K562 (cell line): ENCODE data around the gene TSR2. TPM values are rescaled to one million over a fixed set of nuclear protein-coding genes. Genes with fewer than 3 reads are reported as not detected.

Experiments
- ATAC-seq: fragments of 200-7000 bp; cut with Tn5 transposase; 3 replicates; pipeline ENCODE4 v1.9.1; 2020; ENCODE audit warnings: moderate library complexity
- BruUV-seq: library from RNA; stranded (reverse); fragments of 400-500 nt; replicated peaks from 2 replicates; lab custom pipeline; 2021; lab: Mats Ljungman, UMichigan
- CTCF ChIA-PET: fragments of 300-600 bp; formaldehyde crosslinking; extraction: SDS; loops from one replicate; lab custom pipeline; 2021; ENCODE audit warnings: low intra/inter-chr PET ratio; lab: Yijun Ruan, JAX
- POLR2A ChIA-PET: fragments of 300-600, 350-650 bp; sonication (Branson Sonifier 250); formaldehyde crosslinking; extraction: SDS; loops from one replicate; lab custom pipeline; 2021; ENCODE audit warnings: antibody characterized with exemption, inconsistent platforms; lab: Yijun Ruan, JAX
- DNase-seq, 4 experiments: peaks; one replicate each; pipeline versions ENCODE4 v3.0.0 to v3.0.0-alpha.2; 2011 to 2018; ENCODE audit warnings: low spot score in 3 of 4, mixed read lengths in 3 of 4; ENCODE audit errors: extremely low read depth in 1 of 4
- FAIRE-seq: peaks from 2 replicates; lab custom pipeline; 2011; peaks lifted over from hg19 to GRCh38; lab: Jason Lieb, UNC
- H2AFZ ChIP-seq: 2 replicates; pipeline ENCODE4 v1.6.0; 2011; ENCODE audit warnings: low read depth, low read length, control low read depth, inconsistent platforms
- H3K27ac ChIP-seq: fragments of 200-600 bp; 3 replicates; pipeline ENCODE4 v1.8.0; 2011; ENCODE audit warnings: low read depth, mild to moderate bottlenecking, control low read depth, inconsistent platforms, low read length, moderate library complexity, mixed read lengths; ENCODE audit errors: extremely low read depth
- H3K27me3 ChIP-seq, 2 experiments: fragments of 300-600 bp in 1 of 2; 2 replicates in 1 of 2; 3 replicates in 1 of 2; pipeline versions ENCODE4 v1.6.0 to v1.8.0; 2011; ENCODE audit warnings: inconsistent platforms in 2 of 2, low read length in 2 of 2, mild to moderate bottlenecking in 1 of 2, mixed read lengths in 1 of 2, moderate library complexity in 1 of 2; ENCODE audit not compliant: control insufficient read depth in 2 of 2, insufficient read depth in 2 of 2
- H3K36me3 ChIP-seq: fragments of 300-600 bp; 3 replicates; pipeline ENCODE4 v1.8.0; 2011; ENCODE audit warnings: mild to moderate bottlenecking, low read length, inconsistent platforms; ENCODE audit not compliant: control insufficient read depth, insufficient read depth
- H3K4me1 ChIP-seq, 2 experiments: fragments of 200-600 bp in 1 of 2; replicated peaks in 1 of 2; 2 replicates in 1 of 2; 3 replicates in 1 of 2; pipeline versions ENCODE4 v1.5.1 to v1.8.0; 2011; ENCODE audit warnings: inconsistent platforms in 2 of 2, low read length in 2 of 2, mild to moderate bottlenecking in 1 of 2, mixed read lengths in 1 of 2, moderate library complexity in 1 of 2; ENCODE audit not compliant: control insufficient read depth in 2 of 2, insufficient read depth in 2 of 2
- H3K4me2 ChIP-seq: 2 replicates; pipeline ENCODE4 v1.6.1; 2011; ENCODE audit warnings: low read length, control low read depth, inconsistent platforms, mixed read lengths; ENCODE audit not compliant: insufficient read depth
- H3K4me3 ChIP-seq: fragments of 200-600 bp; sonication (generic), shearing (Covaris generic); 2 replicates; pipeline ENCODE4 v1.5.1; 2016; ENCODE audit warnings: control low read depth, inconsistent platforms
- H3K79me2 ChIP-seq: fragments of 200-600 bp; 3 replicates; pipeline ENCODE4 v1.8.0; 2011; ENCODE audit warnings: low read length, inconsistent platforms; ENCODE audit not compliant: control insufficient read depth, insufficient read depth
- H3K9ac ChIP-seq, 2 experiments: 2 replicates each; pipeline versions ENCODE4 v1.6.0 to v1.6.1; 2011; ENCODE audit warnings: low read depth in 2 of 2, low read length in 2 of 2, control low read depth in 1 of 2, inconsistent platforms in 1 of 2, mild to moderate bottlenecking in 1 of 2, mixed read lengths in 1 of 2; ENCODE audit not compliant: insufficient read depth in 1 of 2
- H3K9me1 ChIP-seq: one replicate; pipeline ENCODE4 v1.6.0; 2011; ENCODE audit warnings: inconsistent platforms, mild to moderate bottlenecking, low read length, moderate library complexity; ENCODE audit not compliant: control insufficient read depth, insufficient read depth
- H3K9me3 ChIP-seq: replicated peaks from 2 replicates; pipeline ENCODE4 v1.5.1; 2011; ENCODE audit warnings: low read depth, low read length, inconsistent platforms; ENCODE audit not compliant: control insufficient read depth, insufficient read depth
- H4K20me1 ChIP-seq: replicated peaks from 2 replicates; pipeline ENCODE4 v1.6.1; 2011; ENCODE audit warnings: low read length, inconsistent platforms, mixed read lengths; ENCODE audit not compliant: control insufficient read depth, insufficient read depth
- ATF1 ChIP-seq, 2 experiments: fragments of 450-650 bp in 1 of 2; IDR thresholded peaks; 2 replicates each; pipeline ENCODE4 v1.6.1; 2016; ENCODE audit warnings: missing compliant biosample characterization in 1 of 2, missing genetic modification characterization in 1 of 2
- BCOR ChIP-seq: fragments of 450-650 bp; IDR thresholded peaks from 2 replicates; pipeline ENCODE4 v1.6.1; 2016
- C11orf30 ChIP-seq: fragments of 450-650 bp; IDR thresholded peaks from 2 replicates; pipeline ENCODE4 v1.6.1; 2016; ENCODE audit warnings: low read depth, mild to moderate bottlenecking
- MAFG ChIP-seq: fragments of 450-650 bp; conservative IDR thresholded peaks from 2 replicates; pipeline ENCODE4 v1.6.1; 2016; ENCODE audit warnings: missing genetic modification characterization, missing compliant biosample characterization
- RBM25 ChIP-seq: fragments of 200-400 bp; formaldehyde crosslinking; IDR thresholded peaks from 2 replicates; pipeline ENCODE4 v1.6.1; 2018; ENCODE audit warnings: low read length, low read depth, moderate library complexity; ENCODE audit not compliant: severe bottlenecking
- ZNF316 ChIP-seq: fragments of 450-650 bp; IDR thresholded peaks from 2 replicates; pipeline ENCODE4 v1.6.1; 2016
- WGBS: fragments of 100-300 bp; shearing (Covaris generic); methylation state at CpG from one replicate; pipeline ENCODE4 v1.1.6; 2016; ENCODE audit warnings: low coverage, mixed read lengths; ENCODE audit not compliant: insufficient coverage; ENCODE audit errors: missing lambda C conversion rate; 5-methylcytosine and 5-hydroxymethylcytosine counted together
- in situ Hi-C: fragments of 300-500 bp; cut with MboI; formaldehyde crosslinking; loops from 4 replicates; pipeline ENCODE4 v1.15.0; 2018; ENCODE audit warnings: inconsistent platforms, mixed read lengths
- intact Hi-C: fragments of 100-400 bp; cut with micrococcal nuclease; formaldehyde crosslinking; loops from 2 replicates; pipeline ENCODE4 v1.14.2; 2022
- polyA plus RNA-seq, 8 experiments: library from polyadenylated mRNA; depleted of rRNA in 4 of 8; stranded (reverse) in 5 of 8; unstranded in 3 of 8; fragments of >200 nt; fragmentation: Nextera tagmentation in 2 of 8; fragmentation: Illumina TruSeq in 1 of 8; extraction: Ambion mirVana in 2 of 8; extraction: Trizol in 1 of 8; gene quantifications; 2 replicates each; pipeline versions ENCODE4 v1.2.1 to v1.2.3, GENCODE V29; 2011 to 2014; ENCODE audit warnings: inconsistent platforms in 1 of 8, missing spikeins in 1 of 8
- total RNA-seq, 7 experiments: library from RNA; depleted of rRNA in 6 of 7; stranded (reverse); fragments of >200 nt in 6 of 7; fragmentation: Illumina TruSeq in 2 of 7; extraction: Trizol in 2 of 7; gene quantifications; 2 replicates each; pipeline versions ENCODE4 v1.2.1 to v1.2.3, GENCODE V29; 2011 to 2021; ENCODE audit warnings: low replicate concordance in 1 of 7
- TF ChIP-seq, protein P1 (sequence below): fragments of 450-650 bp; IDR thresholded peaks from 2 replicates; pipeline ENCODE4 v1.6.1; 2016; ENCODE audit warnings: borderline replicate concordance
- TF ChIP-seq, protein P2 (sequence below): fragments of 450-650 bp; IDR thresholded peaks from 2 replicates; pipeline ENCODE4 v1.7.1; 2018; ENCODE audit warnings: mild to moderate bottlenecking, low read depth; ENCODE audit not compliant: partially characterized antibody

The TSR2 gene
- total and polyA plus RNA-seq, 9 of the 15 experiments (the other 6 are each of a cell fraction or from before 2014, with no cell fraction given): 8.6 to 50.0 (median 28.5) TPM

DNA sequence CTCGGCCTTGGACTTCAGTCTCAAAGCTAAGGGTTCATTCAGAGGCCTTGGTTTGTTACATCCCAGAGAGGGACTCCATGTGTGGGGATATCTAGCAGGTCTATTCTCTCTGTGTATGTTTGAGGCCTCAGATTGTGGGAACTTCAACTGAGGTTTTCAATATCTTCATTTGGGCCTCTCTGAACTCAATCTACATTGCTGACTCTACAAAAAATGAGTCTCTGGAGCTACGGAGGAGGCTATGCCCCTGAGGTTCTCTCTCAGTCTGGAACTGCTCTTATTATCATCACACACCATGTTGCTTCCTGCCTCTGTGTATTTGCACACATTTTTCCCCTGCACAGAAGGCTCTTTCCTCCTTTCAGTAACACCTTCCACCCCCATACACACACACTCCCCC lies 5.1 kb upstream of the TSR2 start:
- H3K4me2 ChIP-seq: no peak overlapping the region
- no peaks in the 10 kb centered on the region; a peak in 2 of 5 replicates for H3K4me1 ChIP-seq
- intact Hi-C loops: no loop called here
- H3K9ac ChIP-seq: no peak overlapping the region
- TF ChIP-seq ATF1 (CRISPR knock-in tag; IDR thresholded peaks at IDR 0.05) (no peak), ATF1 (tag; IDR thresholded peaks at IDR 0.05) (no peak), C11orf30 (peak; percentile 55; the same call in 1 of the 2 replicates), MAFG (0 out of 2 replicates have a peak, but pooled peaks have one; percentile 22), ZNF316 (peak; percentile 73)
- TF ChIP-seq, all 486 proteins: peak for 3
- WGBS: 6% methylated on average over 2 of the region's 2 CpGs
- ChIA-PET POLR2A (no interaction called here), CTCF (no interaction called here)
- H3K27me3 ChIP-seq: no peaks in the 10 kb centered on the region; a peak in 1 of 5 replicates
- H4K20me1 ChIP-seq: no peaks in the 10 kb centered on the region
- H3K36me3 ChIP-seq: no peaks in the 10 kb centered on the region
- no peak overlapping the region for H3K4me3 ChIP-seq
- no TSS peak for BruUV-seq
- FAIRE-seq: no peak
- no peaks in the 10 kb centered on the region for H3K9me3 ChIP-seq
- H3K9me1 ChIP-seq: no peaks in the 10 kb centered on the region
- H2AFZ ChIP-seq: no peak overlapping the region
- no peak for ATAC-seq
- peaks cover under 1% of the 10 kb centered on the region; the same call in 2 of the 3 replicates for H3K79me2 ChIP-seq
- no peak for DNase-seq
- no peak overlapping the region for H3K27ac ChIP-seq
- in situ Hi-C loops: no loop called here

DNA sequence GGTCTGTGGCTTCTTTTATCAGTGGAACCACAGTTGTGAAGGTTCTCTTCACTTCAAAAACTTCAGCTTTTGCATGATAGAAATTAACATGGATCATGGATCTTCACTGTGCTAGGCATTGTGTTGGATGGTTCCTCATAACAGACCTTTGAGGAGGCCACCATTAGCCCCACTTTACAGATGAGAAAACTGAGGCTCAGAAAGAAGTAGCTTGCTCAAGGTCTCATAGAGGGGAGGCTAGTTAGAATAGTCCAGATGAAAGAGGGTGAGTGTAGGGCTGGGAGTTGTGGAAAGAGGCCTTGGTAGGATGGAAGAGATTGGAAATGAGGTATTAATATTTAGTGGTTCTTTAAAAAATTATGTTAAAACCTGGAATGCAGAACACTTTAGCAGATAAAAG lies 2.6 kb downstream of the TSR2 start:
- H3K9me1 ChIP-seq: no peaks in the 10 kb centered on the region
- in situ Hi-C loops: no loop called here
- peaks cover 0 to 8% of the 10 kb centered on the region in 2 experiments; a peak in 3 of 5 replicates for H3K4me1 ChIP-seq
- ChIA-PET CTCF (no interaction called here), POLR2A (no interaction called here)
- intact Hi-C loops: no loop called here
- H3K9me3 ChIP-seq: no peaks in the 10 kb centered on the region
- H3K4me2 ChIP-seq: no peak overlapping the region
- ATAC-seq: no peak
- peaks cover 9% of the 10 kb centered on the region for H4K20me1 ChIP-seq
- no peak overlapping the region for H2AFZ ChIP-seq
- no peak overlapping the region for H3K9ac ChIP-seq
- TF ChIP-seq, protein P1, sequence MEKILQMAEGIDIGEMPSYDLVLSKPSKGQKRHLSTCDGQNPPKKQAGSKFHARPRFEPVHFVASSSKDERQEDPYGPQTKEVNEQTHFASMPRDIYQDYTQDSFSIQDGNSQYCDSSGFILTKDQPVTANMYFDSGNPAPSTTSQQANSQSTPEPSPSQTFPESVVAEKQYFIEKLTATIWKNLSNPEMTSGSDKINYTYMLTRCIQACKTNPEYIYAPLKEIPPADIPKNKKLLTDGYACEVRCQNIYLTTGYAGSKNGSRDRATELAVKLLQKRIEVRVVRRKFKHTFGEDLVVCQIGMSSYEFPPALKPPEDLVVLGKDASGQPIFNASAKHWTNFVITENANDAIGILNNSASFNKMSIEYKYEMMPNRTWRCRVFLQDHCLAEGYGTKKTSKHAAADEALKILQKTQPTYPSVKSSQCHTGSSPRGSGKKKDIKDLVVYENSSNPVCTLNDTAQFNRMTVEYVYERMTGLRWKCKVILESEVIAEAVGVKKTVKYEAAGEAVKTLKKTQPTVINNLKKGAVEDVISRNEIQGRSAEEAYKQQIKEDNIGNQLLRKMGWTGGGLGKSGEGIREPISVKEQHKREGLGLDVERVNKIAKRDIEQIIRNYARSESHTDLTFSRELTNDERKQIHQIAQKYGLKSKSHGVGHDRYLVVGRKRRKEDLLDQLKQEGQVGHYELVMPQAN: no peak
- peak; percentile 35 for TF ChIP-seq RBM25
- TF ChIP-seq, protein P2, sequence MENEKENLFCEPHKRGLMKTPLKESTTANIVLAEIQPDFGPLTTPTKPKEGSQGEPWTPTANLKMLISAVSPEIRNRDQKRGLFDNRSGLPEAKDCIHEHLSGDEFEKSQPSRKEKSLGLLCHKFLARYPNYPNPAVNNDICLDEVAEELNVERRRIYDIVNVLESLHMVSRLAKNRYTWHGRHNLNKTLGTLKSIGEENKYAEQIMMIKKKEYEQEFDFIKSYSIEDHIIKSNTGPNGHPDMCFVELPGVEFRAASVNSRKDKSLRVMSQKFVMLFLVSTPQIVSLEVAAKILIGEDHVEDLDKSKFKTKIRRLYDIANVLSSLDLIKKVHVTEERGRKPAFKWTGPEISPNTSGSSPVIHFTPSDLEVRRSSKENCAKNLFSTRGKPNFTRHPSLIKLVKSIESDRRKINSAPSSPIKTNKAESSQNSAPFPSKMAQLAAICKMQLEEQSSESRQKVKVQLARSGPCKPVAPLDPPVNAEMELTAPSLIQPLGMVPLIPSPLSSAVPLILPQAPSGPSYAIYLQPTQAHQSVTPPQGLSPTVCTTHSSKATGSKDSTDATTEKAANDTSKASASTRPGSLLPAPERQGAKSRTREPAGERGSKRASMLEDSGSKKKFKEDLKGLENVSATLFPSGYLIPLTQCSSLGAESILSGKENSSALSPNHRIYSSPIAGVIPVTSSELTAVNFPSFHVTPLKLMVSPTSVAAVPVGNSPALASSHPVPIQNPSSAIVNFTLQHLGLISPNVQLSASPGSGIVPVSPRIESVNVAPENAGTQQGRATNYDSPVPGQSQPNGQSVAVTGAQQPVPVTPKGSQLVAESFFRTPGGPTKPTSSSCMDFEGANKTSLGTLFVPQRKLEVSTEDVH: no peak
- peak; percentile 63 for TF ChIP-seq BCOR
- DNase-seq: no peak
- H3K27me3 ChIP-seq: no peaks in the 10 kb centered on the region
- peaks cover 37% of the 10 kb centered on the region; the same call in 2 of the 3 replicates for H3K36me3 ChIP-seq
- no peak overlapping the region for H3K4me3 ChIP-seq
- BruUV-seq: no TSS peak
- peaks cover 31% of the 10 kb centered on the region for H3K79me2 ChIP-seq
- no peak overlapping the region for H3K27ac ChIP-seq
- no peak for FAIRE-seq
